Mucosa of descending colon (tissue), 3 donors: ENCODE results near the gene COA3. TPM values are rescaled to one million over a fixed set of nuclear protein-coding genes. Genes with fewer than 3 reads are reported as not detected.

Experiments
- ATAC-seq: fragments of 200-7000 bp; cut with Tn5 transposase; one replicate; pipeline ENCODE4 v1.9.1; 2020; ENCODE audit warnings: mild to moderate bottlenecking, moderate library complexity
- DNase-seq, 3 donors: peaks; one replicate each; pipeline ENCODE4 v3.0.0-alpha.2; 2020
- H3K36me3 ChIP-seq: fragments of 200-600 bp; one replicate; pipeline ENCODE4 v1.8.0; 2021; ENCODE audit warnings: low read depth, mild to moderate bottlenecking
- H3K4me1 ChIP-seq: fragments of 200-600 bp; one replicate; pipeline ENCODE4 v1.8.0; 2021; ENCODE audit warnings: low read depth, mild to moderate bottlenecking
- H3K4me3 ChIP-seq: fragments of 200-600 bp; one replicate; pipeline ENCODE4 v1.8.0; 2021; ENCODE audit warnings: mild to moderate bottlenecking
- H3K9me3 ChIP-seq: fragments of 200-600 bp; one replicate; pipeline ENCODE4 v1.8.0; 2021; ENCODE audit warnings: mild to moderate bottlenecking
- CTCF ChIP-seq: fragments of 200-600 bp; IDR thresholded peaks from one replicate; pipeline ENCODE4 v1.8.0; 2022; ENCODE audit warnings: antibody characterized with exemption, mild to moderate bottlenecking
- intact Hi-C, 2 donors: fragments of 100-400 bp; cut with DNase I in 1 of 2; cut with micrococcal nuclease in 1 of 2; formaldehyde crosslinking; loops; one replicate each; pipeline versions ENCODE4 v1.11.0 to v1.11.1; 2022; cut with DNase I, micrococcal nuclease
- total RNA-seq, 3 donors: library from RNA; stranded (reverse); fragmentation: NEBNext Ultra II Directional in 2 of 3; extraction: Animal tissue kit (Norgen Biotek cat#: 25700) in 2 of 3; gene quantifications; one replicate each; pipeline versions ENCODE4 v1.2.1 to v1.2.4, GENCODE V29; 2021 to 2023
- donor health status: DM: no; HTN: no; CAD: no; lungs with moderate emphysema.
- donor health status: DM: no; HTN: no; CAD: no.
- donor health status: DM: no; HTN: yes; CAD: no.

Gene COA3
- total RNA-seq, 3 donors from 2014 or later, result 92.7 to 151 (median 148) TPM

DNA sequence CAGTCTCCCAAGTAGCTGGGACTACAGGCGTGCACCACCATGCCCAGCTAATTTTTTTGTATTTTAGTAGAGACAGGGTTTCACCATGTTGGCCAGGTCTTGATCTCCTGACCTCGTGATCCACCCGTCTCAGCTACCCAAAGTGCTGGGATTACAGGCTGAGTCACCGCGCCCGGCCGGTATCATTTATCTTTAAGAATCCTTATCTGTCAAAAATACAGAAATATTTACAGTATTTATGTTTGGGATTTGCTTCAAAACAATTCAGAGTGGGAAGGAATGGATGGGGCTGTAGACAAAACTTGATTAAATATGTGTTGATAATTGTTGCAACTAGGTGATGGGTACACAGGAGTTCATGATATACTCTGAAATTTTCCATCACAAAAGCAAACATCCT is 22.7 kb upstream of the COA3 start:
- Histone ChIP-seq H3K9me3 (no peaks in the 10 kb centered on the region), H3K4me1 (peaks cover 18% of the 10 kb centered on the region), H3K36me3 (peaks cover 6% of the 10 kb centered on the region), H3K4me3 (no peak overlapping the region)
- DNase-seq (no peak), ATAC-seq (no peak)
- intact Hi-C loops, result no loop called here
- TF ChIP-seq CTCF, result no peak

GRCh38 chr17:42819939-42820535 is 21.5 kb upstream of the COA3 start:
- intact Hi-C loops, result no loop called here

GRCh38 chr17:42818379-42818778 is 19.9 kb upstream of the COA3 start:
- ATAC-seq, result no peak
- Histone ChIP-seq H3K4me3 (no peak overlapping the region), H3K9me3 (no peaks in the 10 kb centered on the region), H3K36me3 (peaks cover 11% of the 10 kb centered on the region), H3K4me1 (peaks cover 12% of the 10 kb centered on the region)
- TF ChIP-seq CTCF, result no peak
- DNase-seq, result no peak
- intact Hi-C loops, result no loop called here

More at GRCh38 chr17:42819939-42820535, 21.5 kb upstream of the COA3 start:
- DNase-seq, result peak in 2 of 3 donors; percentile 66 to 71
- Histone ChIP-seq H3K4me1 (peaks cover 18% of the 10 kb centered on the region), H3K4me3 (no peak overlapping the region), H3K9me3 (no peaks in the 10 kb centered on the region), H3K36me3 (peaks cover 11% of the 10 kb centered on the region)
- ATAC-seq, result peak; percentile 15
- peak; percentile 40 for TF ChIP-seq CTCF

DNA sequence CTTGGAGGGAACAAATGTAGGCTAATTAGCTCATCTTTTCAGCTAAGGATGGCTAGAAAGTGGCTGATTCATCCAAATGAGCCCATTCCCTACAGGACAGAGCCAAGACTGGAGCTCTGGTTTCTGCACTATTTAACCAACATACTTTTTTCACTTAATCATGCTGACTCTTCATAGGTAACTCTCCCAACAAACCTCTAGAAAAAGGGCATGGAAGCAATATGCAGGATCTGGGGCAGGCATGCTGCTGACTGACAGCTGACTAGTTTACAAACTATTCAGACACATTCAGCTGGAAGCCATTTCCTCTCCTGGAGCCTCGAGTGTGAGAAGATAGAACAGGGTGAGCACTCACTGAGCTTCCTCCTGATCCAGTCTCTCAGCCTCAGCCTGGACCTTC is 19.4 kb upstream of the COA3 start:
- H3K4me3 ChIP-seq, result no peak overlapping the region
- intact Hi-C loops, result no loop called here
- no peaks in the 10 kb centered on the region for H3K9me3 ChIP-seq
- no peak for ATAC-seq
- peaks cover 11% of the 10 kb centered on the region for H3K36me3 ChIP-seq
- H3K4me1 ChIP-seq, result peaks cover 7% of the 10 kb centered on the region
- DNase-seq, result no peak
- no peak for TF ChIP-seq CTCF

- peaks cover 11% of the 10 kb centered on the region for H3K36me3 ChIP-seq
- no peaks in the 10 kb centered on the region for H3K4me1 ChIP-seq
- DNase-seq, result no peak
These were observed 16.3 kb upstream of the COA3 start for GRCh38 chr17:42814633-42815399.

More at GRCh38 chr17:42814633-42815399, 16.3 kb upstream of the COA3 start:
- TF ChIP-seq CTCF, result no peak
- intact Hi-C loops, result no loop called here
- H3K9me3 ChIP-seq, result no peaks in the 10 kb centered on the region
- no peak for ATAC-seq
- no peak overlapping the region for H3K4me3 ChIP-seq
